ENCODE data around the gene CD247. TPM values are rescaled to one million over a fixed set of nuclear protein-coding genes. Genes with fewer than 3 reads are reported as not detected.
A peak's percentile ranks its signal among the peaks of the same experiment; 100 is the strongest.

CD247 gene
- total RNA-seq, 1 donor: not detected

DNA sequence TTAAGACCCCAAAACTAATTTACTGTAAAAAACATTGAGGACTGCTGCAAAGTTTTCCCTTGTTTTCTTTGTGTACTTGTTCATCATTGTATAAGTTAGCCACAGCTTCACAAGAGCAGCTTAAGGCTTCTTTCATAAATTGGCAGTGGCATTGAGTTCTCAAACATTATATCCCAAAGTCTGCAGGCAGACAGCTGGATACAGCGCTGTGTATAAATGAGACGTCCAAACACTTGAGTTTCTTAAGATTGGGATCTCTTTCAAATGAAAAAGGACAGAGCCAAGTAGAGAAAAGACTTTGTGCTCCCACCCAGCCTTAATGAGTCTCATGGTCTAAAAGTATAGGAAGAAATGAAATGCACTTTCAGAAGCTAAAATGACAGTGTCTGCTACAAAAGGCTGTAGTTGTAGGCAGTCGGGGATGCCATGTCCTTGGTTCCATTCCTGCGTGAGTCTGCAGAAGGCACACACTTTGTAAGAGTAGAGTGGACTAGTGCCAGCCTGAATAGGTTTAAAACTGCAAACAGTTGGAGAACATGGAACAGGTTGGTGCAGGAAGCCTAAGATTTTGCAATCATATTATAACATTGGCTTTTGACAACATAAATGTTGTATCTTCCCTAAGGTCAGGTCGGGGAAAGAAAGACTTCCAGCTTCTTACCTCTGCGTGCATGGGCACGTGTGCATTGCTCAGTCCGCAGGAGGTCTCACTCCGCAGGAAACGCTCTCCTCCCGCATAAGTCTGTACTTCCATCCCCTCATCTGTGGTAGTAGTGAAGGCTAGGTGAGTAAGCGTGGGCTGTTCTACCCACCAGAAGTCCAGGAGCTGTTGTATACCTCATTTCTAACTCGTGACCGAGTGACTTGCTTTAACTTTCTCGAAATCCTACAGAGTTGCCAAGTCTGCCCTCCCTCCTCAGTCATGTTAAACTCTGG is 94.4 kb downstream of the CD247 start:
- DNase-seq (ENCODE audit: low read depth): no peak
- TF ChIP-seq, protein P1, sequence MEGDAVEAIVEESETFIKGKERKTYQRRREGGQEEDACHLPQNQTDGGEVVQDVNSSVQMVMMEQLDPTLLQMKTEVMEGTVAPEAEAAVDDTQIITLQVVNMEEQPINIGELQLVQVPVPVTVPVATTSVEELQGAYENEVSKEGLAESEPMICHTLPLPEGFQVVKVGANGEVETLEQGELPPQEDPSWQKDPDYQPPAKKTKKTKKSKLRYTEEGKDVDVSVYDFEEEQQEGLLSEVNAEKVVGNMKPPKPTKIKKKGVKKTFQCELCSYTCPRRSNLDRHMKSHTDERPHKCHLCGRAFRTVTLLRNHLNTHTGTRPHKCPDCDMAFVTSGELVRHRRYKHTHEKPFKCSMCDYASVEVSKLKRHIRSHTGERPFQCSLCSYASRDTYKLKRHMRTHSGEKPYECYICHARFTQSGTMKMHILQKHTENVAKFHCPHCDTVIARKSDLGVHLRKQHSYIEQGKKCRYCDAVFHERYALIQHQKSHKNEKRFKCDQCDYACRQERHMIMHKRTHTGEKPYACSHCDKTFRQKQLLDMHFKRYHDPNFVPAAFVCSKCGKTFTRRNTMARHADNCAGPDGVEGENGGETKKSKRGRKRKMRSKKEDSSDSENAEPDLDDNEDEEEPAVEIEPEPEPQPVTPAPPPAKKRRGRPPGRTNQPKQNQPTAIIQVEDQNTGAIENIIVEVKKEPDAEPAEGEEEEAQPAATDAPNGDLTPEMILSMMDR (IDR thresholded peaks at IDR 0.05; ENCODE audit: insufficient read depth, low read depth, low read length): no peak

DNA sequence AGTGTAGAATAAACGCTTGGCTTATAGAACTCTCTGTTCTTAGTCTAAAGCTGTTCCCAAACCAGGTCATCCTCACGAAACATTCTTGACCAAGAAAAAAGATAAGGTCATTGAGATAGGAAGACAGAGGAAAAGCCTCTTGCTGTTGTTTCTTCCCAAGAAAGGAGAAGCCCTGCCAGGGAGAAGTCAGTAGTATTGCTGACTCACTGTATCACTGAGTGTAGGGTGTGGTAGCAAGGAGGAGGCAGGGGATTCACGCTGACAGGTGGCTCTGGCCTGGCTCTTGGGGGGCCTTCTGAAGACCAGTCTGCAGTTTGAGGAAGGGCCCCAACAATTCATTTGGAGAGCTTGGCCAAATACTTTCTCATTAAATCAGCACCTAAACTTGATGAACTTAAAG is 97.8 kb downstream of the CD247 start:
- DNase-seq (ENCODE audit: low read depth): peak; percentile 8

More for the DNA sequence above, 94.4 kb downstream of the CD247 start:
- no peak overlapping the region for H3K4me3 ChIP-seq (ENCODE audit: low read depth, low read length)

DNA sequence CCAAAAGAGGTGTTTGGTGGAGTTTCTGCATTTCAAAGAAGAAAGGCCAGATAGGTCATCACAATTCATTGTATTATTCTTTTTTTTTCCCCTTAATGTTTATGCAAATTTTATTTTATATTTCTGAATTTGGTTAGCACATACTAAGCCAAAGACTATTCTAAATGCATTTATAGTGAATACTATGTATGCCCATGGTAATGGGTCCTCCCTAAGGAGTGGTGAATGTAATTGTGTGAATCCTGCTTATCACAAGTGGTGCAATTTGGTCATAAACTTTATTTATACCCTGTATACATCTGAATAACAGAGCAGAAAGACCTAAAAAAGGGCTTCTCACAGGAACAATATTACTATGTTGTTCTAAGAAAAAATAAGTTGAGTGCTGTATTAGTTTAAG is 99.1 kb downstream of the CD247 start:
- DNase-seq (ENCODE audit: low read depth): no peak
- H3K4me3 ChIP-seq (ENCODE audit: low read depth, low read length): no peak overlapping the region
- TF ChIP-seq, protein P1 (IDR thresholded peaks at IDR 0.05; ENCODE audit: insufficient read depth, low read depth, low read length): no peak

More for the DNA sequence above, 97.8 kb downstream of the CD247 start:
- H3K4me3 ChIP-seq (ENCODE audit: low read depth, low read length): no peak overlapping the region
- TF ChIP-seq, protein P1 (IDR thresholded peaks at IDR 0.05; ENCODE audit: insufficient read depth, low read depth, low read length): no peak

DNA sequence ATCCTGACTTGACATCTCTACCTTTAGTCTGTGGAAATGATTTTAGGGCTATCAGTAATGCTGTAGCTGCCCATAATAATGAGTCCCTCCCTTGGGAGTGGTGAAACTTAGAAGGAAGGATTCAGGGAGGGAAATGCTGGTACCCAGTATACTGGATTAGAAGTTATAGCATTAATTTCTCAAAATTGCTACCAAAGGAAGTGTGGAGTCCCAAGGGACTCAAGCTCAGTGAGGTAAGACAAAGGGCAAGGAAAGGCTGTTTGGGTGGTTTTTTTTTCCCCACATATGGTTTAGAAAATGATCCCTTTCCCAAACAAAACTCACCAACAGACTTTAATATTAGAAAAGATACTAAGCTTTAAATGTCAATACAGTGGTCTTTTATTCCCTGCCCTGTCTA is 99.9 kb downstream of the CD247 start:
- TF ChIP-seq, protein P1 (IDR thresholded peaks at IDR 0.05; ENCODE audit: insufficient read depth, low read depth, low read length): no peak
- H3K4me3 ChIP-seq (ENCODE audit: low read depth, low read length): no peak overlapping the region
- DNase-seq (ENCODE audit: low read depth): no peak

DNA sequence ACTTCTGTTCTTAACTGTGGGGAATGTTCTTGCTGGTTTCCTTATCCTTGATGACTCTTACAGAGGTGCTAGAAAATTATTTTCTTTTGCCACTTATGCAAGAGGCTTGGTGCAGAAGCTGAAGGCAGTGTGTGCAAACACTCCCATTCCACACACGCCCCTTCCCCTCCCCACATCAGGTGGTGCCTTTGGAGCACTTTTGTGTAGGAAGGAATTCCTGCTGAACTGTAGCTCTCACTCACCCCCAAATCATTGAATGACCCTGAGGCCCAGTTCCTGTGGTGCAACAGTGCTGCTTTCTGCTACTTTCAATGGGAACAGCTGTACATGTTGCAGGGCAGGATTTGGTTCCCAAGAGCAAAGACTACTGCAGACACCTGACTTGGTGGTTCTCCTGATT is 101.8 kb downstream of the CD247 start:
- TF ChIP-seq, protein P1 (IDR thresholded peaks at IDR 0.05; ENCODE audit: insufficient read depth, low read depth, low read length): no peak
- DNase-seq (ENCODE audit: low read depth): no peak
- H3K4me3 ChIP-seq (ENCODE audit: low read depth, low read length): no peak overlapping the region

DNA sequence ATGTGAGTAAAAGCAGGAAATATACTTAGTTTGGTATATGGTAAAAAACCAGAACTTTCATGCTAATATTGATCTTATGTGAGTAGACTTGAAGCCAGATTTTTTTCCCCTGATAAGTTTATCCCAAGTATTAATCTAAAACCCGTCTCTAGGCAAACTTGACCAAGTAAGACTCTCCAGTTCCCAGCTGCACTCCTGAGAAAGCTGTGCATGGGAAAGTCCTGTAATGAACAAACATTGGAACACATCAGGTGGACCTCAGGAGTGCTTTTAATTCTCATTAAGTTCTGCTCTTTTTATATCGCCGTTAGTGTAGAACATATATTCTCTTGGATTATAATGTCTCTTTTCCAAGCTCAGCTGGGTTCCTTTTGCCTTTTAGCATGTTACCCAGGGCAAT is 105.0 kb downstream of the CD247 start:
- DNase-seq (ENCODE audit: low read depth): no peak
- H3K4me3 ChIP-seq (ENCODE audit: low read depth, low read length): no peak overlapping the region
- TF ChIP-seq, protein P1 (IDR thresholded peaks at IDR 0.05; ENCODE audit: insufficient read depth, low read depth, low read length): no peak

Measured in fibroblast of villous mesenchyme (primary cell).